Epidermal melanocyte (primary cell): ENCODE measurements around the gene DESI1.
"Not testable (repeated sequence)": the region's sequence is repeated elsewhere in the genome, so short reads cannot be mapped to it uniquely, and the experiment has no call there.

Experiments used
- DNase-seq: peaks from one replicate; pipeline ENCODE4 v3.0.0; 2011; ENCODE audit warnings: low spot score; ENCODE audit not compliant: insufficient read length

The DESI1 gene

GRCh38 chr22:41589391-41590241, 31.2 kb downstream of the DESI1 start, which contains the start of gene PMM1:
Gene PMM1, minus strand, starts transcription at chr22:41589840. Its CDS starts 35 bp downstream, at chr22:41589805.
- peak; percentile 100 for DNase-seq

GRCh38 chr22:41587347-41587723, 33.5 kb downstream of the DESI1 start:
- DNase-seq, result no peak

GRCh38 chr22:41585898-41586297, 34.9 kb downstream of the DESI1 start:
- no peak for DNase-seq

- DNase-seq, result no peak
These were observed 36.0 kb downstream of the DESI1 start for GRCh38 chr22:41584881-41585280.

GRCh38 chr22:41582694-41583093, 38.1 kb downstream of the DESI1 start:
- no peak for DNase-seq

- DNase-seq, result no peak
These were observed 40.9 kb downstream of the DESI1 start for GRCh38 chr22:41579997-41580355.

GRCh38 chr22:41579297-41579996, 41.4 kb downstream of the DESI1 start:
- no peak for DNase-seq

- no peak for DNase-seq
These were observed 42.0 kb downstream of the DESI1 start for GRCh38 chr22:41578818-41579217.

- DNase-seq, result no peak
These were observed 42.7 kb downstream of the DESI1 start for GRCh38 chr22:41578114-41578513.

GRCh38 chr22:41576877-41577276, 44.0 kb downstream of the DESI1 start:
- no peak for DNase-seq

- DNase-seq, result peak; percentile 4
These were observed 45.3 kb downstream of the DESI1 start for GRCh38 chr22:41575533-41575932.

GRCh38 chr22:41574847-41575381, 45.9 kb downstream of the DESI1 start:
- DNase-seq, result peak; percentile 5

GRCh38 chr22:41573677-41574076, 47.2 kb downstream of the DESI1 start:
- no peak for DNase-seq

GRCh38 chr22:41572305-41572704, 48.5 kb downstream of the DESI1 start:
- not testable (repeated sequence) for DNase-seq

GRCh38 chr22:41571786-41572185, 49.1 kb downstream of the DESI1 start:
- no peak for DNase-seq

- no peak for DNase-seq
These were observed 50.6 kb downstream of the DESI1 start for GRCh38 chr22:41570221-41570620.

- peak; percentile 9 for DNase-seq
These were observed 52.0 kb downstream of the DESI1 start for GRCh38 chr22:41568811-41569210.

GRCh38 chr22:41567512-41567768, 53.4 kb downstream of the DESI1 start:
- DNase-seq, result peak; percentile 1

- DNase-seq, result peak; percentile 77
These were observed 55.3 kb downstream of the DESI1 start for GRCh38 chr22:41565403-41566054.

GRCh38 chr22:41564563-41564962, 56.3 kb downstream of the DESI1 start:
- DNase-seq, result no peak

GRCh38 chr22:41563051-41563711, 57.7 kb downstream of the DESI1 start:
- no peak for DNase-seq

GRCh38 chr22:41562461-41562860, 58.4 kb downstream of the DESI1 start:
- DNase-seq, result no peak
